Activated CD8-positive, alpha-beta T cell treated with anti-CD3 and anti-CD28 coated beads for 36 hours (primary cell): ENCODE measurements around the gene BHLHE41. TPM values are rescaled to one million over a fixed set of nuclear protein-coding genes. Genes with fewer than 3 reads are reported as not detected.

Experiments used
- ATAC-seq: fragments of 200-7000 bp; cut with Tn5 transposase; one replicate; pipeline ENCODE4 v1.10.0; 2021; ENCODE audit warnings: mild to moderate bottlenecking, moderate library complexity
- CTCF ChIA-PET: fragments of 350-600 bp; sonication (Branson Sonifier 250); formaldehyde crosslinking; loops from one replicate; lab custom pipeline; 2021; ENCODE audit warnings: antibody characterized with exemption; lab: Charles Lee
- POLR2A ChIA-PET: fragments of 350-600 bp; sonication (Branson Sonifier 250); formaldehyde crosslinking; loops from one replicate; lab custom pipeline; 2021; ENCODE audit warnings: antibody characterized with exemption; lab: Charles Lee
- DNase-seq: peaks from one replicate; pipeline ENCODE4 v3.0.0-alpha.2; 2020
- H3K27ac Mint-ChIP-seq: one replicate; pipeline ENCODE4 v1.8.0; 2021; ENCODE audit warnings: mild to moderate bottlenecking, mixed read lengths
- H3K27me3 Mint-ChIP-seq: one replicate; pipeline ENCODE4 v1.8.0; 2021; ENCODE audit warnings: mixed read lengths
- H3K36me3 Mint-ChIP-seq: one replicate; pipeline ENCODE4 v1.8.0; 2021; ENCODE audit warnings: low read depth, mixed read lengths
- H3K4me1 Mint-ChIP-seq: one replicate; pipeline ENCODE4 v1.8.0; 2021; ENCODE audit warnings: low read depth, mixed read lengths
- H3K4me3 Mint-ChIP-seq: one replicate; pipeline ENCODE4 v1.8.0; 2021; ENCODE audit warnings: mild to moderate bottlenecking, moderate library complexity, mixed read lengths
- H3K9me3 Mint-ChIP-seq: one replicate; pipeline ENCODE4 v1.8.0; 2021; ENCODE audit warnings: mixed read lengths
- CTCF ChIP-seq: fragments of 200-600 bp; IDR thresholded peaks from one replicate; pipeline ENCODE4 v1.8.0; 2022; ENCODE audit warnings: antibody characterized with exemption, mild to moderate bottlenecking
- intact Hi-C: fragments of 100-400 bp; cut with micrococcal nuclease; formaldehyde crosslinking; loops from one replicate; pipeline ENCODE4 v1.10.0; 2022
- total RNA-seq, 2 experiments: library from RNA; stranded (reverse); gene quantifications; one replicate each; pipeline ENCODE4 v1.2.3, GENCODE V29; 2021

Gene BHLHE41
- total RNA-seq, 2 experiments from 2014 or later, result not detected

- Mint-ChIP-seq H3K36me3 (no peaks in the 10 kb centered on the region), H3K4me3 (peak overlapping the region; percentile 77), H3K27me3 (peaks cover 72% of the 10 kb centered on the region), H3K4me1 (peaks cover 27% of the 10 kb centered on the region), H3K27ac (no peak overlapping the region), H3K9me3 (no peaks in the 10 kb centered on the region)
- POLR2A ChIA-PET, result no interaction called here
- CTCF ChIA-PET, result interaction anchor here (1.6 kb wide), 1 partner anchor 8 kb away, joined by 4 read pairs; no protein-coding TSS in a partner anchor
- ATAC-seq (peak; percentile 48), DNase-seq (peak; percentile 46)
- intact Hi-C loops, result no loop called here
- no peak for TF ChIP-seq CTCF
Measured at GRCh38 chr12:26125400-26126339, 833 bp upstream of the BHLHE41 start.

GRCh38 chr12:26123482-26123980, 1.3 kb downstream of the BHLHE41 start:
- ChIA-PET CTCF (interaction anchor here (1.3 to 1.6 kb wide), 2 partner anchors 10 to 735 kb away, joined by 3 to 4 read pairs; no protein-coding TSS in a partner anchor), POLR2A (no interaction called here)
- Mint-ChIP-seq H3K27me3 (peaks cover 75% of the 10 kb centered on the region), H3K36me3 (no peaks in the 10 kb centered on the region), H3K27ac (no peak overlapping the region), H3K4me1 (peaks cover 27% of the 10 kb centered on the region), H3K9me3 (no peaks in the 10 kb centered on the region), H3K4me3 (peak overlapping the region; percentile 74)
- TF ChIP-seq CTCF, result no peak
- intact Hi-C loops, result no loop called here
- DNase-seq (no peak), ATAC-seq (no peak)

GRCh38 chr12:26122681-26123481, 2.0 kb downstream of the BHLHE41 start:
- peak; percentile 50 for DNase-seq
- Mint-ChIP-seq H3K4me3 (peak overlapping the region; percentile 74), H3K27me3 (peaks cover 76% of the 10 kb centered on the region), H3K4me1 (peaks cover 27% of the 10 kb centered on the region), H3K9me3 (no peaks in the 10 kb centered on the region), H3K27ac (no peak overlapping the region), H3K36me3 (no peaks in the 10 kb centered on the region)
- CTCF ChIA-PET, result interaction anchor here (1.1 to 1.3 kb wide), 2 partner anchors 11 to 735 kb away, joined by 3 read pairs; no protein-coding TSS in a partner anchor
- POLR2A ChIA-PET, result interaction anchor here (0.7 kb wide), 1 partner anchor 81 kb away, joined by 3 read pairs; no protein-coding TSS in a partner anchor
- intact Hi-C loops, result no loop called here
- peak; percentile 26 for ATAC-seq
- no peak for TF ChIP-seq CTCF

DNA sequence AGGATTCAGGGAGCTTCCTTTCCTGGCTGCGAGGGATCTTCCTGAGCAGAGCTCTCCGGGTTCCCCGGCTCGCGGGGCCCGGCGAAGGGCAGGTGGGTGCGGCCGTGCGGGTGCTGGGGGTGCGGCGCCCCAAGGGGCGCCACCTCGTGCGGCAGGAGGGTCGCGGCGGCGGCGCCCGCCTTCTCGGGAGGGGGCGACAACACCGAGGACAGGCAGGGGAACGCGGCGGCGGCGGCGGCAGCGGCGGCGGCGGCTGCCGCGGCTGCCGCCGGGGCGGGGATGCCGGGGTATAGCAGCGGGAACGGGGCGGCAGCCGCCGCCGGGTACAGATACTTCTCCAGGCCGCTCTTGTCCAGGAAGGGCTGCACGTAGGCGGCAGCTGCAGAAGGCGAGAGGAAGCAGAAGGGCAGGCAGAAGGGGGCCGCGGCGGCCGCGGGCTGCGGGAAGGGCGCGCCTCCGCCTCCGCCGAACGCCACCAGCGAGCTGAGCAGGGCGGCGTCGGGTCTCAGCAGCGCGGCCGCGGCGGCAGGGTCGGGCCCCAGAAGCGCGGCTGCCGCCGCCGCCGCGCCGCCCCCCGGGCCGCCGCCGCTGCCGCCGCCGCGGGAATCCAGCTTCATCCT, 2.7 kb downstream of the BHLHE41 start:
- Mint-ChIP-seq H3K36me3 (no peaks in the 10 kb centered on the region), H3K4me1 (peaks cover 27% of the 10 kb centered on the region), H3K27ac (no peak overlapping the region), H3K27me3 (peaks cover 73% of the 10 kb centered on the region), H3K4me3 (peak overlapping the region; percentile 57), H3K9me3 (no peaks in the 10 kb centered on the region)
- TF ChIP-seq CTCF, result no peak
- intact Hi-C loops, result no loop called here
- ChIA-PET POLR2A (interaction anchor here (0.7 kb wide), 1 partner anchor 82 kb away, joined by 3 read pairs; no protein-coding TSS in a partner anchor), CTCF (interaction anchor here (0.7 to 1.1 kb wide), 2 partner anchors 11 to 530 kb away, joined by 3 read pairs; no protein-coding TSS in a partner anchor)
- DNase-seq (peak; percentile 33), ATAC-seq (peak; percentile 40)
